ENCODE data around the gene ADTRP.

ADTRP gene

GRCh38 chr6:11750682-11751081, 27.9 kb downstream of the ADTRP start:
- no peak for TF ChIP-seq CTCF (IDR thresholded peaks at IDR 0.05; ENCODE audit: control insufficient read depth, extremely low read depth, insufficient read depth)
- no peak for DNase-seq (ENCODE audit: low read depth)
- H3K4me3 ChIP-seq (ENCODE audit: low read depth, low read length) = no peak overlapping the region

- no peak for TF ChIP-seq CTCF (IDR thresholded peaks at IDR 0.05; ENCODE audit: control insufficient read depth, extremely low read depth, insufficient read depth)
- no peak for DNase-seq (ENCODE audit: low read depth)
- no peak overlapping the region for H3K4me3 ChIP-seq (ENCODE audit: low read depth, low read length)
These were observed 29.9 kb downstream of the ADTRP start for GRCh38 chr6:11748591-11749210.

- H3K4me3 ChIP-seq (ENCODE audit: low read depth, low read length) = no peak overlapping the region
- TF ChIP-seq CTCF (IDR thresholded peaks at IDR 0.05; ENCODE audit: control insufficient read depth, extremely low read depth, insufficient read depth) = no peak
- DNase-seq (ENCODE audit: low read depth) = no peak
These were observed 31.6 kb downstream of the ADTRP start for GRCh38 chr6:11747021-11747420.

GRCh38 chr6:11744753-11745152, 33.9 kb downstream of the ADTRP start:
- DNase-seq (ENCODE audit: low read depth) = no peak
- H3K4me3 ChIP-seq (ENCODE audit: low read depth, low read length) = no peak overlapping the region
- no peak for TF ChIP-seq CTCF (IDR thresholded peaks at IDR 0.05; ENCODE audit: control insufficient read depth, extremely low read depth, insufficient read depth)

GRCh38 chr6:11744101-11744500, 34.5 kb downstream of the ADTRP start:
- no peak for DNase-seq (ENCODE audit: low read depth)
- TF ChIP-seq CTCF (IDR thresholded peaks at IDR 0.05; ENCODE audit: control insufficient read depth, extremely low read depth, insufficient read depth) = no peak
- no peak overlapping the region for H3K4me3 ChIP-seq (ENCODE audit: low read depth, low read length)

GRCh38 chr6:11740875-11741274, 37.7 kb downstream of the ADTRP start:
- no peak for TF ChIP-seq CTCF (IDR thresholded peaks at IDR 0.05; ENCODE audit: control insufficient read depth, extremely low read depth, insufficient read depth)
- DNase-seq (ENCODE audit: low read depth) = no peak
- H3K4me3 ChIP-seq (ENCODE audit: low read depth, low read length) = no peak overlapping the region
